Testis (tissue), 2 donors: ENCODE data around the gene CAMTA1.

Experiments used
- POLR2A ChIP-seq: fragments of 450-650 bp; IDR thresholded peaks from one replicate; pipeline ENCODE4 v1.6.1; 2017; ENCODE audit warnings: antibody characterized with exemption, mild to moderate bottlenecking, moderate library complexity
- TF ChIP-seq, protein P1 (sequence below), 3 experiments: fragments of 450-650 bp in 2 of 3; fragments of 200-600 bp in 1 of 3; sonication (generic) in 1 of 3; IDR thresholded peaks; one replicate each; pipeline ENCODE4 v1.5.1; 2016 to 2019; ENCODE audit warnings: antibody characterized with exemption in 3 of 3, mild to moderate bottlenecking in 2 of 3, moderate library complexity in 1 of 3

DNA sequence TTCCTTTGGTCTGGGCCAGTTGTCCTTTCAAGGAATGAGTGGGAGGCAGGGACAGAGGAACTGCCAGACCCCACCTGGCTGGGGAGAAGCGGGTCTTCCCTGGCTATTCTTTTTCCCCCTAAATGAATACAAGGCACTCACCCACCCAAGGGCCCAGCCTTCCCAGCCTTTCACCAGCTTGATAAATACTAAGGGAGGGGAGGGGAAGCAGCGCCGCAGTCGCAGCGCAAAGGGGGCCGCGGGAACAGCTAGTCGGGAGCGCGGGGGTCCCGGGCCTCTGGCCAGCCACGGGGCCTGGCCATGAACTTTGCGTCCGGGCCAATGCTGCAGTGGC is 894.6 kb downstream of the CAMTA1 start:
- TF ChIP-seq, protein P1, sequence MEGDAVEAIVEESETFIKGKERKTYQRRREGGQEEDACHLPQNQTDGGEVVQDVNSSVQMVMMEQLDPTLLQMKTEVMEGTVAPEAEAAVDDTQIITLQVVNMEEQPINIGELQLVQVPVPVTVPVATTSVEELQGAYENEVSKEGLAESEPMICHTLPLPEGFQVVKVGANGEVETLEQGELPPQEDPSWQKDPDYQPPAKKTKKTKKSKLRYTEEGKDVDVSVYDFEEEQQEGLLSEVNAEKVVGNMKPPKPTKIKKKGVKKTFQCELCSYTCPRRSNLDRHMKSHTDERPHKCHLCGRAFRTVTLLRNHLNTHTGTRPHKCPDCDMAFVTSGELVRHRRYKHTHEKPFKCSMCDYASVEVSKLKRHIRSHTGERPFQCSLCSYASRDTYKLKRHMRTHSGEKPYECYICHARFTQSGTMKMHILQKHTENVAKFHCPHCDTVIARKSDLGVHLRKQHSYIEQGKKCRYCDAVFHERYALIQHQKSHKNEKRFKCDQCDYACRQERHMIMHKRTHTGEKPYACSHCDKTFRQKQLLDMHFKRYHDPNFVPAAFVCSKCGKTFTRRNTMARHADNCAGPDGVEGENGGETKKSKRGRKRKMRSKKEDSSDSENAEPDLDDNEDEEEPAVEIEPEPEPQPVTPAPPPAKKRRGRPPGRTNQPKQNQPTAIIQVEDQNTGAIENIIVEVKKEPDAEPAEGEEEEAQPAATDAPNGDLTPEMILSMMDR (IDR thresholded peaks at IDR 0.05) = no peak
- TF ChIP-seq POLR2A = no peak
